Medulla oblongata (tissue), 1 donor: ENCODE measurements around the gene PAPLN.

Experiments used
- DNase-seq: peaks from one replicate; pipeline ENCODE4 v3.0.0-alpha.2; 2015; ENCODE audit errors: extremely low spot score

Gene PAPLN

GRCh38 chr14:73245480-73246325 is 8.4 kb downstream of the PAPLN start:
- DNase-seq = no peak

- no peak for DNase-seq
These were observed 9.3 kb downstream of the PAPLN start for GRCh38 chr14:73246387-73247150.

GRCh38 chr14:73248108-73248868 is 11.0 kb downstream of the PAPLN start:
- no peak for DNase-seq

GRCh38 chr14:73249108-73249507 is 11.8 kb downstream of the PAPLN start:
- no peak for DNase-seq

GRCh38 chr14:73249564-73250316 is 12.4 kb downstream of the PAPLN start:
- no peak for DNase-seq

- no peak for DNase-seq
These were observed 13.0 kb downstream of the PAPLN start for GRCh38 chr14:73250317-73250713.

- no peak for DNase-seq
These were observed 13.6 kb downstream of the PAPLN start for GRCh38 chr14:73250781-73251500.

GRCh38 chr14:73251516-73252215 is 14.4 kb downstream of the PAPLN start:
- no peak for DNase-seq

- DNase-seq = no peak
These were observed 15.4 kb downstream of the PAPLN start for GRCh38 chr14:73252491-73253322.

- no peak for DNase-seq
These were observed 16.0 kb downstream of the PAPLN start for GRCh38 chr14:73253323-73253610.

GRCh38 chr14:73253721-73254120 is 16.4 kb downstream of the PAPLN start:
- no peak for DNase-seq

GRCh38 chr14:73254247-73255004 is 17.1 kb downstream of the PAPLN start:
- DNase-seq = no peak

- DNase-seq = no peak
These were observed 17.7 kb downstream of the PAPLN start for GRCh38 chr14:73255005-73255400.

GRCh38 chr14:73255693-73256225 is 18.5 kb downstream of the PAPLN start:
- DNase-seq = no peak

- DNase-seq = no peak
These were observed 20.8 kb downstream of the PAPLN start for GRCh38 chr14:73258076-73258475.

- no peak for DNase-seq
These were observed 21.7 kb downstream of the PAPLN start for GRCh38 chr14:73258845-73259611.

GRCh38 chr14:73259837-73260236 is 22.5 kb downstream of the PAPLN start:
- DNase-seq = no peak

- DNase-seq = no peak
These were observed 23.3 kb downstream of the PAPLN start for GRCh38 chr14:73260574-73260973.
